OCI-LY3 (cell line): Measurements from ENCODE around the gene FAM229B.
"Not testable (repeated sequence)": the region's sequence is repeated elsewhere in the genome, so short reads cannot be mapped to it uniquely, and the experiment has no call there.

Experiments
- H2AFZ ChIP-seq: fragments of 200-600, 300-600 bp; shearing (Covaris generic); 2 replicates; pipeline ENCODE4 v1.6.0; 2014; ENCODE audit warnings: antibody characterized with exemption, low read depth, low read length
- H3K27ac ChIP-seq: fragments of 200-600, 300-600 bp; sonication (generic); 2 replicates; pipeline ENCODE4 v1.5.1; 2014; ENCODE audit warnings: mild to moderate bottlenecking, low read length, moderate library complexity, mixed read lengths
- H3K27me3 ChIP-seq: fragments of 200-600, 300-600 bp; sonication (generic); 2 replicates; pipeline ENCODE4 v1.6.1; 2014; ENCODE audit warnings: low read depth, low read length, mixed read lengths
- H3K36me3 ChIP-seq: fragments of 200-600, 300-600 bp; sonication (generic); replicated peaks from 2 replicates; pipeline ENCODE3; 2014; ENCODE audit warnings: low read depth, low read length, mixed read lengths
- H3K4me1 ChIP-seq: fragments of 300-600, 200-600 bp; sonication (generic); 2 replicates; pipeline ENCODE4 v1.6.1; 2014; ENCODE audit warnings: low read length, mixed read lengths
- H3K4me2 ChIP-seq: fragments of 200-600, 300-600 bp; sonication (generic); 2 replicates; pipeline ENCODE4 v1.6.1; 2014; ENCODE audit warnings: low read length, mixed read lengths
- H3K4me3 ChIP-seq: fragments of 300-600, 200-600 bp; sonication (generic); 2 replicates; pipeline ENCODE4 v1.5.1; 2014; ENCODE audit warnings: antibody characterized with exemption, mild to moderate bottlenecking, low read length, moderate library complexity
- H3K79me2 ChIP-seq: fragments of 300-600, 200-600 bp; shearing (Covaris generic); 2 replicates; pipeline ENCODE4 v1.6.1; 2014; ENCODE audit warnings: mild to moderate bottlenecking, low read length, mixed read lengths
- H3K9ac ChIP-seq: fragments of 300-600, 200-600 bp; shearing (Covaris generic); 2 replicates; pipeline ENCODE4 v1.6.0; 2014; ENCODE audit warnings: mild to moderate bottlenecking, low read length, moderate library complexity
- H3K9me3 ChIP-seq: fragments of 200-600, 300-600 bp; shearing (Covaris generic); 2 replicates; pipeline ENCODE4 v1.6.1; 2014; ENCODE audit warnings: low read length, mixed read lengths; ENCODE audit not compliant: insufficient read depth
- H4K20me1 ChIP-seq: fragments of 200-600, 300-600 bp; sonication (generic); 2 replicates; pipeline ENCODE4 v1.6.1; 2016; ENCODE audit warnings: low read length, mixed read lengths; ENCODE audit not compliant: insufficient read depth
- EZH2phosphoT487 ChIP-seq: fragments of 200-600 bp; shearing (Covaris generic); IDR thresholded peaks from 2 replicates; pipeline ENCODE4 v1.6.1; 2018; ENCODE audit warnings: antibody characterized with exemption, mixed run types, low read depth
- TF ChIP-seq, protein P1 (sequence below): fragments of 200-600, 300-600 bp; sonication (generic); IDR thresholded peaks from 2 replicates; pipeline ENCODE4 v1.5.1; 2014; ENCODE audit warnings: antibody characterized with exemption, low read length, low read depth

The FAM229B gene

DNA sequence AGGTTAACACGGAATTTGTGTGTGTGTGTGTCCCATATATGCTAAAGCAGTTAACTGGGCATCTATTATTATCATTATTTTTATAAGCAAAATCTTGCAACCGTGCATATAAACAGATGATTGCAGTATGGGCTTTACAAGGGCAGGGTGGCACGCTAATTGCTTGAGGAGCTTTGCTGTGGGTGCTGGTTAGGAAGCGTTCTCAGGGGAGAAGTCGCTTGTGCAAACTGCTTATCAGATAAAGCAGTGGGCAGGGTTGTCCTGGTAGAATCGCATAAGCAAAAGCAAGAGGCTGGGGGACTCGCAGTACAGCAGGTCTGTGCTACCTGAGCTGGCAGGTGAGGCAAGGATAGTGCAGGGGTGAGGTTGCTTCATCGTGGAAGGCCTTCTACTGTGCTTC, 43.2 kb upstream of the FAM229B start:
- Histone ChIP-seq H2AFZ (no peak overlapping the region), H3K4me2 (no peak overlapping the region), H3K9ac (no peak overlapping the region), H3K27me3 (no peaks in the 10 kb centered on the region), H3K9me3 (no peaks in the 10 kb centered on the region), H3K79me2 (no peaks in the 10 kb centered on the region), H4K20me1 (no peaks in the 10 kb centered on the region), H3K4me3 (no peak overlapping the region), H3K4me1 (peaks cover 5% of the 10 kb centered on the region; the same call in 1 of the 2 replicates), H3K36me3 (no peaks in the 10 kb centered on the region), H3K27ac (no peak overlapping the region)
- TF ChIP-seq, protein P1, sequence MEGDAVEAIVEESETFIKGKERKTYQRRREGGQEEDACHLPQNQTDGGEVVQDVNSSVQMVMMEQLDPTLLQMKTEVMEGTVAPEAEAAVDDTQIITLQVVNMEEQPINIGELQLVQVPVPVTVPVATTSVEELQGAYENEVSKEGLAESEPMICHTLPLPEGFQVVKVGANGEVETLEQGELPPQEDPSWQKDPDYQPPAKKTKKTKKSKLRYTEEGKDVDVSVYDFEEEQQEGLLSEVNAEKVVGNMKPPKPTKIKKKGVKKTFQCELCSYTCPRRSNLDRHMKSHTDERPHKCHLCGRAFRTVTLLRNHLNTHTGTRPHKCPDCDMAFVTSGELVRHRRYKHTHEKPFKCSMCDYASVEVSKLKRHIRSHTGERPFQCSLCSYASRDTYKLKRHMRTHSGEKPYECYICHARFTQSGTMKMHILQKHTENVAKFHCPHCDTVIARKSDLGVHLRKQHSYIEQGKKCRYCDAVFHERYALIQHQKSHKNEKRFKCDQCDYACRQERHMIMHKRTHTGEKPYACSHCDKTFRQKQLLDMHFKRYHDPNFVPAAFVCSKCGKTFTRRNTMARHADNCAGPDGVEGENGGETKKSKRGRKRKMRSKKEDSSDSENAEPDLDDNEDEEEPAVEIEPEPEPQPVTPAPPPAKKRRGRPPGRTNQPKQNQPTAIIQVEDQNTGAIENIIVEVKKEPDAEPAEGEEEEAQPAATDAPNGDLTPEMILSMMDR: no peak
- no peak for TF ChIP-seq EZH2phosphoT487

DNA sequence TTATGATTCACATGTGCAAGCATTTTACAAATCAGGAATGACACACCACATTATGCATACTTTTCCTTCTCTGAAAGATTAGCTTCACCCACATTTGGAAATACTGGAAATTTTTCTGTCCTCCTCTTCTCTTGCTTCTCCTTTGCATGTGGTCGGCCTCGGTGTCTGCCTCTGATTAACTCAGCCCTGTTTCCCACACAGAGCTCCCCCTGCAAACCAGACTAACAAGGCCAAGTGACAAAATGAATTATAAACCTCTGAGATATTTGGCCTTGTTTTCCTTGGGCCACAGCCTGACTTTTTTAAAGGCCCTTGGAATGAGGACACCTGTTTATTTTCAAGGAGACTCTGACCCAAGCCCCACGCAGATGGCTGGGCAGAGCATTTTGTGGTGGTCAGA, 42.5 kb upstream of the FAM229B start:
- H3K36me3 ChIP-seq: no peaks in the 10 kb centered on the region
- no peaks in the 10 kb centered on the region for H3K9me3 ChIP-seq
- no peak overlapping the region for H3K27ac ChIP-seq
- H2AFZ ChIP-seq: no peak overlapping the region
- H3K79me2 ChIP-seq: no peaks in the 10 kb centered on the region
- H3K4me3 ChIP-seq: no peak overlapping the region
- no peak overlapping the region for H3K9ac ChIP-seq
- no peak for TF ChIP-seq EZH2phosphoT487
- TF ChIP-seq, protein P1: no peak
- H3K27me3 ChIP-seq: no peaks in the 10 kb centered on the region
- H4K20me1 ChIP-seq: no peaks in the 10 kb centered on the region
- peaks cover 5% of the 10 kb centered on the region; the same call in 1 of the 2 replicates for H3K4me1 ChIP-seq
- no peak overlapping the region for H3K4me2 ChIP-seq

- not testable (repeated sequence) for H3K27ac ChIP-seq, H3K9me3 ChIP-seq, H4K20me1 ChIP-seq, H3K36me3 ChIP-seq, H3K4me1 ChIP-seq, H2AFZ ChIP-seq, H3K79me2 ChIP-seq, H3K27me3 ChIP-seq, H3K9ac ChIP-seq, H3K4me2 ChIP-seq, H3K4me3 ChIP-seq
These were observed 39.9 kb upstream of the FAM229B start for GRCh38 chr6:112047523-112047922.

GRCh38 chr6:112049026-112049799, 38.2 kb upstream of the FAM229B start:
- Histone ChIP-seq H3K36me3 (no peaks in the 10 kb centered on the region), H3K9ac (no peak overlapping the region), H2AFZ (no peak overlapping the region), H4K20me1 (no peaks in the 10 kb centered on the region), H3K4me1 (no peaks in the 10 kb centered on the region), H3K9me3 (no peaks in the 10 kb centered on the region), H3K27me3 (no peaks in the 10 kb centered on the region), H3K4me2 (no peak overlapping the region), H3K79me2 (no peaks in the 10 kb centered on the region), H3K4me3 (no peak overlapping the region), H3K27ac (no peak overlapping the region)
- TF ChIP-seq EZH2phosphoT487: no peak
- TF ChIP-seq, protein P1: no peak
